ENCODE results near the gene DTX1.

DNA sequence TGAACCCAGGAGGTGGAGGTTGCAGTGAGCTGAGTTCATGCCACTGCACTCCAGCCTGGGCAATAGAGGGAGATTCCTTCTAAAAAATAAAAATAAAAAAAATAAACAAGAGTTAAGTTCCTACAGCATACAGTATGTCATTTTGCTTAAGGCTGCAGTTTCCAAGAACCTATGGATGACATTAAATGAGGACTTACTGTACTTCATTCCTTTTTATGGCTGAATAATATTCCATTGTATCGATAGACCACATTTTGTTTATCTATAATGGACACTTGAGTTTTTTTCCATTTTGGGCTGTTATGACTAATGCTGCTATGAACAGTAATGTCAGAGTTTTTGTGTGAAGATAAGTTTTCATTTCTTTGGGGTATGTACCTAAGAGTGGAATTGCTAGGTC lies 61.6 kb downstream of the DTX1 start:
- no peak for TF ChIP-seq EZH2 (IDR thresholded peaks at IDR 0.05; ENCODE audit: borderline replicate concordance, low read depth, low read length, poor library complexity, severe bottlenecking)
- TF ChIP-seq, protein P1, sequence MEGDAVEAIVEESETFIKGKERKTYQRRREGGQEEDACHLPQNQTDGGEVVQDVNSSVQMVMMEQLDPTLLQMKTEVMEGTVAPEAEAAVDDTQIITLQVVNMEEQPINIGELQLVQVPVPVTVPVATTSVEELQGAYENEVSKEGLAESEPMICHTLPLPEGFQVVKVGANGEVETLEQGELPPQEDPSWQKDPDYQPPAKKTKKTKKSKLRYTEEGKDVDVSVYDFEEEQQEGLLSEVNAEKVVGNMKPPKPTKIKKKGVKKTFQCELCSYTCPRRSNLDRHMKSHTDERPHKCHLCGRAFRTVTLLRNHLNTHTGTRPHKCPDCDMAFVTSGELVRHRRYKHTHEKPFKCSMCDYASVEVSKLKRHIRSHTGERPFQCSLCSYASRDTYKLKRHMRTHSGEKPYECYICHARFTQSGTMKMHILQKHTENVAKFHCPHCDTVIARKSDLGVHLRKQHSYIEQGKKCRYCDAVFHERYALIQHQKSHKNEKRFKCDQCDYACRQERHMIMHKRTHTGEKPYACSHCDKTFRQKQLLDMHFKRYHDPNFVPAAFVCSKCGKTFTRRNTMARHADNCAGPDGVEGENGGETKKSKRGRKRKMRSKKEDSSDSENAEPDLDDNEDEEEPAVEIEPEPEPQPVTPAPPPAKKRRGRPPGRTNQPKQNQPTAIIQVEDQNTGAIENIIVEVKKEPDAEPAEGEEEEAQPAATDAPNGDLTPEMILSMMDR (conservative IDR thresholded peaks at IDR 0.05; ENCODE audit: low read depth, low read length) = no peak
